ENCODE data around the gene LGI4.
A peak's percentile ranks its signal among the peaks of the same experiment; 100 is the strongest.
"Not testable (repeated sequence)": the region's sequence is repeated elsewhere in the genome, so short reads cannot be mapped to it uniquely, and the experiment has no call there.

The LGI4 gene

DNA sequence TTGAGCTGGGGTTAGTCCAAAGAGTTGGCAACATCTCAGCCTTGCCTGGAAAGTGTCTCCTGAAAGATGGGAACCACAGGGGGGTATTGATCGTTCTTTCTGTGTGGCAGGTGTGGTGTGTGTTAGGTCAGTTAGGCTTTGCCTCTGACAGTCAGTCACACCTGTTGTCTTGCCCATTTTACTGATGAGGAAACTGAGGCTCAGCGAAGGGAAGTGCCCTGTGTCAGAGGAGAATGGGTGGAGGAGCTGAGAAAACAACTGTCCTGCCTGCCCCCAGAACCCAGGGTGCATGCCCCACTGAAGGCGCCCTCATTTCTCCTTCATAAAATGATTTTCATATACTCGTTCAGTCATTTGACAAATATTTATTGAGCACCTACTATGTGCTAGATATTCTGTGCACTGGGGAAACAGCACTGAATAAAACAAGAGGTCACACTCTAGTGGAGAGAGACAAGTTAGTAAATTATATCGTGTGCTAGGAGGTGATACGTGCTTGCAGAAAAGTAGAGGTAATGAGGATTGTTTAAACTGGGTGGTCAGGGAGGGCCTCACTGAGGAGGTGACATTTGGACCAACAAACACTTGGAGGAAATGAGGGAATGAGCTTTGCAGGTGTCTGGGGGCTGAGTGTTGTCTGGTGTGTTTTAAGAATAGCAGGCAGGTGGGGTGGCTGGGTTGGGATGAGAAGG lies 21.3 kb upstream of the LGI4 start:
- Histone ChIP-seq H3K4me1 (ENCODE audit: insufficient read depth, poor library complexity, severe bottlenecking) (no peaks in the 10 kb centered on the region), H3K36me3 (ENCODE audit: low read depth) (peaks cover 49% of the 10 kb centered on the region), H3K27me3 (ENCODE audit: insufficient read depth, poor library complexity, severe bottlenecking) (no peaks in the 10 kb centered on the region), H3K27ac (ENCODE audit: poor library complexity, severe bottlenecking) (no peak overlapping the region), H3K9me3 (ENCODE audit: severe bottlenecking) (no peaks in the 10 kb centered on the region), H3K4me3 (ENCODE audit: severe bottlenecking) (no peak overlapping the region)
- DNase-seq (ENCODE audit: low spot score) = no peak
- TF ChIP-seq, protein P1, sequence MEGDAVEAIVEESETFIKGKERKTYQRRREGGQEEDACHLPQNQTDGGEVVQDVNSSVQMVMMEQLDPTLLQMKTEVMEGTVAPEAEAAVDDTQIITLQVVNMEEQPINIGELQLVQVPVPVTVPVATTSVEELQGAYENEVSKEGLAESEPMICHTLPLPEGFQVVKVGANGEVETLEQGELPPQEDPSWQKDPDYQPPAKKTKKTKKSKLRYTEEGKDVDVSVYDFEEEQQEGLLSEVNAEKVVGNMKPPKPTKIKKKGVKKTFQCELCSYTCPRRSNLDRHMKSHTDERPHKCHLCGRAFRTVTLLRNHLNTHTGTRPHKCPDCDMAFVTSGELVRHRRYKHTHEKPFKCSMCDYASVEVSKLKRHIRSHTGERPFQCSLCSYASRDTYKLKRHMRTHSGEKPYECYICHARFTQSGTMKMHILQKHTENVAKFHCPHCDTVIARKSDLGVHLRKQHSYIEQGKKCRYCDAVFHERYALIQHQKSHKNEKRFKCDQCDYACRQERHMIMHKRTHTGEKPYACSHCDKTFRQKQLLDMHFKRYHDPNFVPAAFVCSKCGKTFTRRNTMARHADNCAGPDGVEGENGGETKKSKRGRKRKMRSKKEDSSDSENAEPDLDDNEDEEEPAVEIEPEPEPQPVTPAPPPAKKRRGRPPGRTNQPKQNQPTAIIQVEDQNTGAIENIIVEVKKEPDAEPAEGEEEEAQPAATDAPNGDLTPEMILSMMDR (IDR thresholded peaks at IDR 0.05; ENCODE audit: poor library complexity, severe bottlenecking) = no peak
- no peak for ATAC-seq (ENCODE audit: low read depth)

DNA sequence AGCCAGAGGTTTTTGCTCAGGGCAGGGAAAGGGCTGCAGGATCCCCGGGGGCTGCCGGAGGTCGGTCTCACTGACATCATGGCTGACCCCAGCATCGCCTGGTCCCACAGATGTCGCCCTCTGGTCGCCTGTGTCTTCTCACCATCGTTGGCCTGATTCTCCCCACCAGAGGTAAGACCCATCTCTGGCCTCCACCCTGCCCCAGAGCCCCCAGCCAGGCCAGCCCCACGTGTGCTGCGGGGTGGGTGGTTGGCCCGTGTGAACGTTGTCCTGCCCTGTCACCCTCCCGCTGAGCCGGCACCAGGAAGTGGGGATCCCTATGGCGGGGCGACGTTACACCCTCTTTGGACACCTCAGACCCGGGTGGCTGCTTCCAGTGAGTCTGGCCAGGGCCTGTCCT lies 20.6 kb upstream of the LGI4 start:
- Histone ChIP-seq H3K36me3 (ENCODE audit: low read depth) (peaks cover 42% of the 10 kb centered on the region), H3K4me1 (ENCODE audit: insufficient read depth, poor library complexity, severe bottlenecking) (no peaks in the 10 kb centered on the region), H3K9me3 (ENCODE audit: severe bottlenecking) (no peaks in the 10 kb centered on the region), H3K27ac (ENCODE audit: poor library complexity, severe bottlenecking) (peak overlapping the region; percentile 44), H3K27me3 (ENCODE audit: insufficient read depth, poor library complexity, severe bottlenecking) (no peaks in the 10 kb centered on the region), H3K4me3 (ENCODE audit: severe bottlenecking) (peak overlapping the region; percentile 80)
- ATAC-seq (ENCODE audit: low read depth) (no peak), DNase-seq (ENCODE audit: low spot score) (no peak)
- TF ChIP-seq, protein P1 (IDR thresholded peaks at IDR 0.05; ENCODE audit: poor library complexity, severe bottlenecking) = no peak

DNA sequence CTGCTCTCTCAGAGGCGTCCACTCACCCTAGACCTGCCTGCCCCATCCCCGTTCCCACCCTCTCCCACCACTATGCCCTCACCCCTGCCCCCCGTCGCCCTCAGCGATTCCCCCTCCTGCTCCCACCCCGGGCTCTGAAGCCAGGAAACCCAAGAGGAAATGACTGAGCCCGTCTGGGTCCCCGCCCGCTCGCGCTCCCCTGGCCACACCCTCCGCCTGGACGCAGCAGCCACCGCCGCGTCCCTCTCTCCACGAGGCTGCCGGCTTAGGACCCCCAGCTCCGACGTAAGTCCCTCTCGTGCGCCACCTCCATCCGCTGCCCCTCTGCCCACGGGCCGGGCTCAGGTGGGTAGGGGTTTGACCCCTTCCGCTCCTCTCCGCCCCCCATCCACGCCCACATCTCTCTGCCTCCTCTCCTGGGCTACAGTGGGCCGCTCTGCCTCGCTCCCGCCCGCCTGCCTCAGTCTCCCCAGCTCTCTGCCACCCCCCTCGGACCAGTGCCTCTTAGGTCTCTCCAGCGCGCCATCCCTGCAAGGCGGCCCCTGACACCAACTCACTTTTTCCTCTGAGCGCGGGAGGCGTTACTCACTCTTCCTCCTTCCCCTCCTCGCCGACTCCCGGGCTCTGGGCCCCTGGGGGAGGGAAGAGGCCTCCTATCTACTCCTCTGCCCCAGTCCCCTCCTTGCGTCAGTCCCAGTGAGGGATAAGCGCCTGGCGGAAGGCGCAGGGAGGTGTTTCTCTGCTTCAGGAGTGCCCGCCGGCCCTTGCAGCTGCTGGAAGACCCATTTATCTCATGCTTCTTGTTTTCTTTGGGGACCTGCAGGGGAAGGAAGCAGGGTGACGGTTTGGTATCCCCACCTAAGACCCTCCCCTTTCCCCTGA lies 19.9 kb upstream of the LGI4 start, which contains the start of gene FXYD5:
FXYD5 (plus strand) TSS at position 211 of the 882 bp plus-strand sequence. CDS start 816 bp downstream, outside the sequence.
- no peaks in the 10 kb centered on the region for H3K27me3 ChIP-seq (ENCODE audit: insufficient read depth, poor library complexity, severe bottlenecking)
- H3K36me3 ChIP-seq (ENCODE audit: low read depth) = peaks cover 35% of the 10 kb centered on the region
- TF ChIP-seq, protein P1 (IDR thresholded peaks at IDR 0.05; ENCODE audit: poor library complexity, severe bottlenecking) = no peak
- H3K27ac ChIP-seq (ENCODE audit: poor library complexity, severe bottlenecking) = peak within 1 kb of the TSS; percentile 44
- DNase-seq (ENCODE audit: low spot score) (no peak), ATAC-seq (ENCODE audit: low read depth) (peak; percentile 80)
- peak within 1 kb of the TSS; percentile 80 for H3K4me3 ChIP-seq (ENCODE audit: severe bottlenecking)
- no peaks in the 10 kb centered on the region for H3K4me1 ChIP-seq (ENCODE audit: insufficient read depth, poor library complexity, severe bottlenecking)
- no peaks in the 10 kb centered on the region for H3K9me3 ChIP-seq (ENCODE audit: severe bottlenecking)

DNA sequence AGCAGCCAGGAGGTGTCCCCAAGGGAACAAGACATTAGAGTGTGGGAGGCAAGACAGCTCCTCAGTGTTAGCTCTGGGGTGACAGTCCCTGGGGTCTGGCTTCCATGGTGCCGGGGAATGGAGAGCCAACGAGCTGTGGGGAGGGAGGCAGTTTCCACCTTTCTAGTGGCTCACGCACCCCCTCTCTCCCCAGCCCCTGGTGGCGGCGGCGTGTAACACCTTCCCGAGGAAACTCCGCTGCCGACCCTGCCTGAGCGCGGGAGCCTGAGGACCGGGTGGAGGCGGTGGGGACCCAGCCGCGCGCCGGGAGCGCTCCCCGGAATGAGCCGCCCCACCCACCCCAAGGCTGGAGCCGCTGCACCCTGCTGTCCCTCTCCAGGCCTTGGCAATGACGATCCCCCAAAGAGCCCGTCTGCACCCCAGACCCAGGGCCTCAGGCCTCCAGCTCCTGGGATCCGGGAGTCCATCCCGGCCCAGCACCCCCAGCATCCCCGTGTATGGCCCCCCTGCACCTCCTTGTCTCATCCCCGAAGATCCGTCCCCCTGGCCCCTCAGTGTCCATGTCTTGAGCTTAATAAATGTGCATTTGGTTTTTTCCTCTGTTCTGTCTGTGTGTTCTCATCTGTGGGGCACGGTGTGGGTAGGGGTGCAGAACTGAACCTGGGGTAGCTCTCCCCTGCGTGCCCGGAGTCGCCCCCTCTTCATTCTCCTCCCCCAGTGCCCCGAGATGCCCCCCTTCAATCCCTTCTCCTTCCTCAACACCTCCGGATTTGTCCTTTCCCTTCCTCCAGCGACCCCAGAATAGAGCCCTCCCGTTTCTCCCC lies 19.1 kb upstream of the LGI4 start:
- Histone ChIP-seq H3K4me3 (ENCODE audit: severe bottlenecking) (peak overlapping the region; percentile 80), H3K9me3 (ENCODE audit: severe bottlenecking) (no peaks in the 10 kb centered on the region), H3K36me3 (ENCODE audit: low read depth) (peaks cover 27% of the 10 kb centered on the region), H3K4me1 (ENCODE audit: insufficient read depth, poor library complexity, severe bottlenecking) (no peaks in the 10 kb centered on the region), H3K27ac (ENCODE audit: poor library complexity, severe bottlenecking) (peak overlapping the region; percentile 44), H3K27me3 (ENCODE audit: insufficient read depth, poor library complexity, severe bottlenecking) (no peaks in the 10 kb centered on the region)
- DNase-seq (ENCODE audit: low spot score) (no peak), ATAC-seq (ENCODE audit: low read depth) (peak; percentile 62)
- TF ChIP-seq, protein P1 (IDR thresholded peaks at IDR 0.05; ENCODE audit: poor library complexity, severe bottlenecking) = peak; percentile 56

DNA sequence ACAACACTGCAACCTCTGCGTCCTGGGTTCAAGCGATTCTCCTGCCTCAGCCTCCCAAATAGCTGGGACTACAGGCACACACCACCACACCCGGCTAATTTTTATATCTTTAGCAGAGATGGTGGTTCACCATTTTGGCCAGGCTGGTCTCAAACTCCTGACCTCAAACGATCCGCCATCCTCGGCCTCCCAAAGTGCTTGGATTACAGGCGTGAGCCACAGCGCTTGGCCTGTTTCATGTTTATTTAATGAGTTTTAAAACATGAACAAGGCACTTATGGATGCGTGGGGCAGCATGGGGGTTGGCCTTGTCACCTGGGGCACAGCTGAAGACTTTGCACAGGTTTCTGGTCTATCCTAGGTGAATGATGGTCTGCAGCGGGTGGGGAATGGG lies 18.3 kb upstream of the LGI4 start:
- H3K4me3 ChIP-seq (ENCODE audit: severe bottlenecking); H3K27me3 ChIP-seq (ENCODE audit: insufficient read depth, poor library complexity, severe bottlenecking); DNase-seq (ENCODE audit: low spot score); H3K9me3 ChIP-seq (ENCODE audit: severe bottlenecking); ATAC-seq (ENCODE audit: low read depth); H3K27ac ChIP-seq (ENCODE audit: poor library complexity, severe bottlenecking); H3K4me1 ChIP-seq (ENCODE audit: insufficient read depth, poor library complexity, severe bottlenecking): not testable (repeated sequence)
- peaks cover 19% of the 10 kb centered on the region for H3K36me3 ChIP-seq (ENCODE audit: low read depth)
